Measurements from ENCODE around the gene GRM5.
"Not testable (repeated sequence)": the region's sequence is repeated elsewhere in the genome, so short reads cannot be mapped to it uniquely, and the experiment has no call there.

GRM5 gene

DNA sequence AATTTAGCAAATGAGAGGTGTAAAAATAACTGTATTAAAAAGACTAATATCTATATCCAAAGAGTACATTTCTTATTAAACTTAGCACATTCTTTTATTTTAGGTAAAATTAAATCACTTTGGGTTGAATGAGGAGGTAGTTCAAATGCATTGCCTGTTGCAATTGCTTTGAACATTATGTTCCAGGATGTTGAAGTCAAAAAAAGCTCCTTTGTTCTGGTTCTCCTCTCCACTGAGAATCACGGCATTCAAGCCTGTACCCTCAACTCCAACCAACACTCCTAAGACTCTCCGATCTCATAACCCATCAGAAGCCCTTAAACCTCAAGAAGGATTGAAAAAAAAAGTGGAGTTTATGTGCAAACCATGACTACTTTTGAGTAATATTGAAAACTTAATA is 230.1 kb downstream of the GRM5 start:
- DNase-seq (ENCODE audit: low spot score), result not testable (repeated sequence)

DNA sequence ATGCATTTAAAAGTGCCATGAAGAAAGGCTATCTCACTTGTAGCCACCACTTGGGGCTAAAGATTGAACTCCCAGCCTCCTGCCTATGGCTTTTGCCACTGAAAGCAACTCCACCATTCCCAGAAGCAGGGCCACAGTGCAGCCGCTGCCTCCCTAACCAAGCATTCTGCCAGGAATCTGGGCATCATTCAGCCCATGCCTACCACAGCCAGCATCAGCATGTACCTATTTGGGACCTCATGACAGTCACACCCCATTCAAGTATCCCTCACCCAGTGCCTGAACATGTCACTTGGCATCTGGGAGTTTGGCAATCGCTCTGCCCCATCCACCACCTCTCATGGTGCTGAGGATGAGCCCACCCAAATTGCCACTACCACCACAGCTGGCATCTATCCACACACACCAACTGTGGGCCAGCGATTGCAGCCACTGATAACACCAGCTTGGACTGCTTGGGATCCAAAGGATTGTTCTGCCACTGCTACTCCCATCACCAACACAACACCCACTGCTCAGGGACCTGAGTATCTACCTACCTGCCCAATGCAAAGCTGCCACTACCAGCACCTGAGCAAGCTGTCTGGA is 234.4 kb downstream of the GRM5 start:
- no peak for DNase-seq (ENCODE audit: low spot score)

DNA sequence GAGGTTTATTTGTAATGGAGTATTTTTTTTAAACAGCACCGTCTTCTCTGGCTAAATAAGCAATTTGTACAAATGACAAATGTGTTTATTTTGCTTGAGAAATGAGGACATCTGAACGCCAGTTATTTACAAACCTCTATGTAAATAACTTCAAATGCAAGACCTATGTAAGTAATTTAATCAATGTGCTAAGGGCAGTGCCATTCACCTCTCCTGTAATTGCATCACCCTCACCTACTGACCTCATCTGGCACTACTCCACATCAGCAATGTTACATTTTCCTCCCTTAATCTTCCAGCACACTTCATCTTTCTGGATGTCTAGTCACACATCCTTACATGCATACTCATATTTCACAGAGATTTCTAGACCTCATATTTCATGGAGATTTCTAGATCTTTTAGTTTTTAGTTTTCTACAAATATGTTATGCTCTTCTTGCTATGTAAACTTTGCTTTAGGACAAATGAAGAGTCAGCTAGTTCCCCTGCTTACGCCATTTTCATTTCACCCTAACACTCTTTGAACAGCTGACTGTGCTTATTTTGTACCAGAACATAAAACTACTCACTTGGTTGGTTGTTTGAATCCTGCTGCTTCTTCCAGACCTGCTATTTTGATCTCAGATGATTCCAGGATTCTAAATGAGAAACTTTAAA is 238.6 kb downstream of the GRM5 start:
- no peak for DNase-seq (ENCODE audit: low spot score)

DNA sequence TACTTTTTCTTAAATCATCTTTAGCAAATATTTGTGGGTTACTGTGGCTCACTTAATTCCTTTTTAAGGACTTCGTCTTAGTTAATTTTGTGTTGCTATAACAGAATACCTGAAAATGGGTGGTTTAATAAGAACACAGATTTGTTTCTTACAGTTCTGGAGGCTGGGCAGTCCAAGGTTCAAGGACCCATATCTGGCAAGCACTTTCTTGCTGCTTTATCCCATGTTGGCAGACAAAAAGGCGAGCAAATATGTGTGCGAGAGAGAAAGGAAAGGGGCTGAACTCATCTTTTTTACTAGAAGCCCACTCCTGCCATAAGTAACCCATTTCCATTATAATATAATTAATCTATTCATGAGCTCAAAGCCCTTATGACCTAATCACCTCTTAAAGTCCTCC is 246.2 kb downstream of the GRM5 start:
- DNase-seq (ENCODE audit: low spot score), result no peak

DNA sequence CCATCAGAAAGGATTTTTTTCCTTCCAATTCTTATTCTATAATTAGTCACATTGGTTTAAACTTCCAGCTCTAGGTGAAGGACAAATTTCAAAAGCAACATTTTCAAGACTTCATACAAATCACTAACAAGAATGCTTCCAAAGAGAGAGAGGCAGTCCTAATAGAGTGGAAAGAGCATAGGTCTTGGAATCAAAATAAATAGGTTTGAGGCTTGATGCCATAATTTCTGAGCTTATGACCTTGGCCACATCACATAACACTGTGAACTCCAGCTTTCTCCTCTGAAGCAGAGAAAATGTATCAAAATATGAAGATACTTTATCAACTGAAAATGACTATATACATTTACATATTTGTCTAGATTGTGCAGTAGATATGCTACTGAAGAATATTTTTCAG is 246.8 kb downstream of the GRM5 start:
- no peak for DNase-seq (ENCODE audit: low spot score)

DNA sequence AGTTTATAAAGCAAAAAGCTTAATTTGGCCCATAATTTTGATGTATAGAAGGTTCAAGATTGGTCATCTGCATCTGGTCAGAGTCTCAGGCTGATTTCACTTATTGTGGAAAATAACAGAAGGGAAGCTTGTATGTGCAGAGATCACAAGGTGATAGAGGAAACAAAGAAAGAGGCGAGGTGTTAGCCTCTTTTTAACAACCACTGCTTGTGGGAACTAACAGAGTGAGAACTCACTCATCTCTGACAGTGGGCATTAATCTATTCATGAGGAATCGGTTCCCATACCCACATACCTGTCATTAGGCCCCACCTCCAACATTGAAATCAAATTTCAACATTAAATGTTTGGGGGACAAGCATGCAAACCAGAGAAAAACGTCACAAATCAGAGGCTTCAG is 250.3 kb downstream of the GRM5 start:
- DNase-seq (ENCODE audit: low spot score), result no peak

GRCh38 chr11:88814076-88814475 is 251.7 kb downstream of the GRM5 start:
- DNase-seq (ENCODE audit: low spot score), result no peak

GRCh38 chr11:88813233-88813915 is 252.4 kb downstream of the GRM5 start:
- DNase-seq (ENCODE audit: low spot score), result no peak

DNA sequence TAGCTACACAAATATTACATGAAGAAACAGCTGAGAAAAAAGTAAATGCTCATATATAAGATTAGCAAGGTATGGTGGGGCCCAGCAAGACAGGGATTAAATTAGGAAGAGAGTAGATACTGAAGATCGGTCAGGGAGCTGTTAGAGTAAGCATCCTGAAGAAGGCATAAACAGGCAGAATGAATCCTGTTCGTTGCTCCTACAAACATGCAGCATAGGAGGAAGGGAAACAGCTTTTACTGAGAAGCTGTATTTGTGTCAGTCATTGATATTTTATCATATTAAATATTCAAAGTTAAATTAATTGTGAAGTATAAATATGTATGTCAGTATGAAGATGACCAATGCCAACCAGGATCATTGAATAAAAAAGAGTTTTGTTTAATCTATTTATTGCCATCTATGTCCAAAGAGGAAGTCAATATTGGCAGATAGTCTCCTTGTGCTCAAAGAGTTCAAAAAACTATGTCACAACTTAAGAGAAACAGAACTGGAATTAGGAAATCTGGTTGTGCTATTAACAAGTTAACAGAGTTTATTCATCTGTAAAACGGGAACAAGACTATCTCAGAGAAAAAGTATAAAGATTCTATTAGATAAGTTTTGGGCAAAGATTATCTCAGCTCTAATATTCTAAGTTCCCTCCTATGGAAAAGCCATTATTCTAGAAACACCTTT is 255.2 kb downstream of the GRM5 start:
- no peak for DNase-seq (ENCODE audit: low spot score)

DNA sequence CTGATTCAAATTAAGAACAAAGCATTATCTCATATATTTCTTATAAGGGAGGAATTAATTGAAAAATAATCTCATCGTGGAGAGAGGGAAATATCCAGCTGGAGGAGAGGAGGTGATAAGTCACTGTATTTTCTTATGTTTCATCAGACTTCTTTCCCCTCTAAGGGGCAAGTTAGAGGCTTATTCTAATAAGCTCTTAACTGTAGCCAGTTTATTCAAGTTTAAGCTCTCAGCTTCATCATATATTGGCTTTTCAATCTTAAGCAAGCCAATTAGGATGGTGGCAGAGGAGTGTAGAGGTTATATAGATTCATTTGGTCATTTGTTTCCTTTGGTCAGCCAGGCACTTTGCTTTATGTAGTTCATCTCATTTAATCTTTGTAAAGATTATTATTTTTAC is 256.7 kb downstream of the GRM5 start:
- no peak for DNase-seq (ENCODE audit: low spot score)

DNA sequence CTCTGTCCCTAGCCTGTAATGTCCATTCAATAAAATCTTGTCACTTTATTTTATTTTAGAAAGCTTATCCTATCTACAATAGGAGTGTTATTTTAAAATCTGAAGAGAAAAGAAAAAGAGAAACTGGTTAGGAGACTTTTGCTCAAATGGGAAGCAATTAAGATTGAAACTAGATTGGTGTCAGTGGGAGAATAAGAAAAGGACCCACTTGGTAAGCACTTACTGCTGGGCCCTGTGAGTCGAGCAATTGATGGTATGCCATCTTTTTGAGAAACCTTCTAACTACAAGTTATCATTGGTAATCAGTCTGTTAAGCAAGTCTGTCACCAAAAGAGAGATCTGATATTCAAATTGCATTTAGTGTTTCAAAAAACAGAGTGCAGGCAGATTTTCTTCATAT is 258.4 kb downstream of the GRM5 start:
- no peak for DNase-seq (ENCODE audit: low spot score)

GRCh38 chr11:88806410-88806809 is 259.4 kb downstream of the GRM5 start:
- no peak for DNase-seq (ENCODE audit: low spot score)

DNA sequence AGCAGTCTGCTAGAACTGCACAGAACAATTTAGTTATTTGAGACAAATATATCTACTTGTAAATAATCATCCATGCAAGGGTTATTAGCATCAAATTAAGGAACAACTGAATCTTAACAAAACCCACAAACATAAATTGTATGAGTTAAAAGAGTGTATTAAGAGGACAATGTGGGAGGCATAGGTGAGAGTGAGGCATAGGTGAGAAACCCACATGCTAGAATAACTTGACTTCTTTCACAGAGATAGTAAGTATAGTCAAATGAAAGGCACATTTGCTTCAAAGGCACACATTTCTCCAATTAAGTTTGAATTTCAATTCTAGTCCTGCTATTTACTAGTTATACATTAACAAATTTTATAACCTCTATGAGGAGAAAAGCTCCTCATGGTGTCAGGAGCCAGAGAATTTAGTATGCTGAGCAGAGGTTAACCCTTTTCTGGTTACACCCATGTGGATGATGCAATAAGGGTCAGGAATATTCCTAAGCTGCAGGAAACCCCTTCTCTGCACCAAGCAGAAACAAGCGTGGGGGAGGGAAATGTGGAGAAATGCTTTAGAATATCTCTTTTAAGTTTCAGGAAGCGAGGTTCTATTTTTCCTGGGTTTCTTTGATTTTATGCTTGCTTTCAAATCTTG is 264.2 kb downstream of the GRM5 start:
- no peak for DNase-seq (ENCODE audit: low spot score)

DNA sequence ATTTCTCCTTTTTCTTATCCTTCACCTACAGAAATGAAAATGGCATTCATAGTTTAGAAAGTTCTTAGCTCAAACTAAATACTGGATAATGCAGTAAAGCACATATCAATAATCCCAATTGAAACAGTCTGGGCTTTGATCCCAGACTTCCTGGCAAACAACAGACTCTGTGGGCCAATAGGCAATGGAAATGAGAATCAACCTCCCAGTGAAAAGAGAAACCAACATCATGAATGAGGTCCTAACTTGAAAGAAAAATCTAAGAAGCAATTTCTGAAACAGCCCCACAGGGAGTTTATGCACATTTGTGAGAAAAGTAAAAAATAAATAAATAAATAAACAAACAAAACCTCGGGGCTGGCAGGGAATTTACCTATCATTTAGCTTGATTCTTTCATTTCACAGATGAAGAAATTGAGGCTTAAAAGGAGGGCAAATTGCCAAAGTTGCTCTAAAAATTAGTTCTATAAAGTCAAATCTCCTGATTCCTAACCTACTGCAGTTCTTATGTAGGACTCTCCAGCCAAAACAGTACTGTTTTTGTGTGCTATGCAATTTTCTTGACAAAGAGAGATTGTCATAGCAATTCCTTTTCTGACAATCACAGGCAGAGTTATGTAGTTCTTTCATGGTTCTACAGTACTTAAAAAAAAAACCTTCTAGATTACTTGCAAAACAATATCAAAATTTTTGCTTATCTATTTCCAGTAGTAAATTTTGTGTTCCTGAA is 265.8 kb downstream of the GRM5 start:
- DNase-seq (ENCODE audit: low spot score), result peak; percentile 14

- no peak for DNase-seq (ENCODE audit: low spot score)
Measured at GRCh38 chr11:88790182-88790581, 275.6 kb downstream of the GRM5 start.

- no peak for DNase-seq (ENCODE audit: low spot score)
Measured at GRCh38 chr11:88779577-88779976, 286.2 kb downstream of the GRM5 start.

GRCh38 chr11:88770475-88771079 is 295.2 kb downstream of the GRM5 start:
- no peak for DNase-seq (ENCODE audit: low spot score)

DNA sequence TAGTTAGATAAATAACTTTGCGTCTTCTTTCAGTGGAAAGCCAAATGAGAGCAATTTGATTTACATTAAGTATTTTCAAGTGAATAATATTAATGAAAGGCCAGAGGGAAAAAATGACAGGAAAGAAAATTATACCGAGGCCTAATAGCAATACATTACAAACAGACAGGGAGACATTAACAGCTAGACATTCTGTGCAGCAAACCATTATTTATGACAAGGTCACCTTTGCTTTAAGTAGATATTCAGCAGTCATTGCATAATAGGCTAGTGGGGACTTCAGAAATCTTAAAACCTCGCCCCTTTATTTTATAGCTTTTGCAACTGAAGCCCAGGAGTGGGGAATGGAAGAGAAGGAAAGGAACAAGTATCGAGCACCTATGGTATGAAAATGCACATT is 321.6 kb downstream of the GRM5 start:
- DNase-seq (ENCODE audit: low spot score), result no peak

- DNase-seq (ENCODE audit: low spot score), result no peak
Measured at GRCh38 chr11:88739524-88739923, 326.3 kb downstream of the GRM5 start.

- peak; percentile 70 for DNase-seq (ENCODE audit: low spot score)
Measured at GRCh38 chr11:88709567-88709966, 356.2 kb downstream of the GRM5 start.

DNA sequence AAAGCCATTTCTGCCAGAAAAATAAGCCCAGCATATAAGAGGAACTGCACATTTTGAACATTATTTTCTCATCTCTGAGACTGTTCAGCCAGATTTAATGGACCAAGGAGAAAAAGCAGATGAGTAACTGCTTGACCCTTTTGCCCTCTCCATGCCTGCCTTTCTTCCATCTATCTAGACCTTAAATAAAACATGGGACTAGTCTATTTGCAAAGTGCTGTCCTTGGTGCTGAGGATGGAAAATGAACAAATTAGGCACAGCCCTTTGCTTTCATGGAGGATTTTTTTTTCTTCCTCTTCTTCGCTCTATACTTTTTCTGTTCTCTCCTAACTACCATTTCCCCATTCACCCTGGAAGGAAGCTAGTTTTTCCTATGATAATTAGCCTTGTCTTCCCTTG is 361.3 kb downstream of the GRM5 start:
- DNase-seq (ENCODE audit: low spot score), result no peak

GRCh38 chr11:88701816-88702215 is 364.0 kb downstream of the GRM5 start:
- no peak for DNase-seq (ENCODE audit: low spot score)

Measured in COLO829 (cell line).